ENCODE results near the gene KLK7. TPM values are rescaled to one million over a fixed set of nuclear protein-coding genes. Genes with fewer than 3 reads are reported as not detected.

The KLK7 gene
- total and polyA plus RNA-seq, 4 donors, result 0.05 to 0.31 (median 0.14) TPM; not detected in 1

GRCh38 chr19:51016798-51017683 lies 33.3 kb upstream of the KLK7 start:
- peak; percentile 37 to 48 (median 43) for DNase-seq
- no peaks in the 10 kb centered on the region for H3K36me3 ChIP-seq (ENCODE audit: control insufficient read depth in 4 of 4, insufficient read depth in 4 of 4, low read length in 4 of 4)
- 2% methylated on average over 67 to 68 of the region's 68 CpGs for WGBS, 2 donors
- no peak overlapping the region for H3K4me3 ChIP-seq
- H3K9ac ChIP-seq (ENCODE audit: insufficient read depth in 1 of 2, low read length in 2 of 2), result no peak overlapping the region
- ATAC-seq (ENCODE audit: insufficient read depth, low FRiP score), result peak; percentile 38
- TF ChIP-seq CTCF (IDR thresholded peaks at IDR 0.05; ENCODE audit: control extremely low read depth, extremely low read depth), result no peak
- H3K27me3 ChIP-seq (ENCODE audit: control insufficient read depth in 3 of 3, insufficient read depth in 3 of 3, low read length in 2 of 3), result peaks cover 2 to 53% (median 36%) of the 10 kb centered on the region in 3 donors
- peaks cover 0 to 3% (median 0%) of the 10 kb centered on the region in 4 donors for H3K9me3 ChIP-seq (ENCODE audit: control insufficient read depth in 4 of 4, insufficient read depth in 3 of 4, low read length in 3 of 4)
- H3K27ac ChIP-seq (ENCODE audit: low read depth in 1 of 2, low read length in 1 of 2), result no peak overlapping the region
- H3K4me1 ChIP-seq (ENCODE audit: control insufficient read depth in 5 of 5, insufficient read depth in 5 of 5, low read length in 5 of 5), result peaks cover 0 to 10% (median 0%) of the 10 kb centered on the region in 5 donors

GRCh38 chr19:51015691-51016267 lies 32.1 kb upstream of the KLK7 start:
- Histone ChIP-seq H3K4me3 (no peak overlapping the region), H3K9me3 (ENCODE audit: control insufficient read depth in 4 of 4, insufficient read depth in 3 of 4, low read length in 3 of 4) (peaks cover 0 to 3% (median 0%) of the 10 kb centered on the region in 4 donors), H3K27me3 (ENCODE audit: control insufficient read depth in 3 of 3, insufficient read depth in 3 of 3, low read length in 2 of 3) (peaks cover 2 to 53% (median 32%) of the 10 kb centered on the region in 3 donors), H3K9ac (ENCODE audit: insufficient read depth in 1 of 2, low read length in 2 of 2) (no peak overlapping the region), H3K36me3 (ENCODE audit: control insufficient read depth in 4 of 4, insufficient read depth in 4 of 4, low read length in 4 of 4) (no peaks in the 10 kb centered on the region), H3K27ac (ENCODE audit: low read depth in 1 of 2, low read length in 1 of 2) (no peak overlapping the region), H3K4me1 (ENCODE audit: control insufficient read depth in 5 of 5, insufficient read depth in 5 of 5, low read length in 5 of 5) (peaks cover 0 to 10% (median 0%) of the 10 kb centered on the region in 5 donors)
- TF ChIP-seq CTCF (IDR thresholded peaks at IDR 0.05; ENCODE audit: control extremely low read depth, extremely low read depth), result no peak
- WGBS, 2 donors, result 87% methylated on average over 18 to 19 of the region's 19 CpGs
- no peak for ATAC-seq (ENCODE audit: insufficient read depth, low FRiP score)
- DNase-seq, result no peak

- DNase-seq, result no peak
- no peak for TF ChIP-seq CTCF (IDR thresholded peaks at IDR 0.05; ENCODE audit: control extremely low read depth, extremely low read depth)
- Histone ChIP-seq H3K9me3 (ENCODE audit: control insufficient read depth in 4 of 4, insufficient read depth in 3 of 4, low read length in 3 of 4) (peaks cover 0 to 3% (median 0%) of the 10 kb centered on the region in 4 donors), H3K4me1 (ENCODE audit: control insufficient read depth in 5 of 5, insufficient read depth in 5 of 5, low read length in 5 of 5) (peaks cover 0 to 8% (median 0%) of the 10 kb centered on the region in 5 donors), H3K4me3 (no peak overlapping the region), H3K27me3 (ENCODE audit: control insufficient read depth in 3 of 3, insufficient read depth in 3 of 3, low read length in 2 of 3) (peaks cover 2 to 41% (median 26%) of the 10 kb centered on the region in 3 donors), H3K27ac (ENCODE audit: low read depth in 1 of 2, low read length in 1 of 2) (no peak overlapping the region), H3K36me3 (ENCODE audit: control insufficient read depth in 4 of 4, insufficient read depth in 4 of 4, low read length in 4 of 4) (no peaks in the 10 kb centered on the region), H3K9ac (ENCODE audit: insufficient read depth in 1 of 2, low read length in 2 of 2) (no peak overlapping the region)
- 84 to 88% methylated on average over 6 of the region's 6 CpGs for WGBS, 2 donors
- no peak for ATAC-seq (ENCODE audit: insufficient read depth, low FRiP score)
Observed at GRCh38 chr19:51014242-51014641, 30.5 kb upstream of the KLK7 start.
